GM19467 (cell line): ENCODE results near the gene PUS7.
"Not testable (repeated sequence)": the region's sequence is repeated elsewhere in the genome, so short reads cannot be mapped to it uniquely, and the experiment has no call there.

Source experiments
- ATAC-seq: cut with Tn5 transposase; IDR thresholded peaks from one replicate; pipeline ENCODE4 v1.9.1; 2021; ENCODE audit warnings: mild to moderate bottlenecking, moderate library complexity; ENCODE audit not compliant: unreplicated experiment

Gene PUS7

DNA sequence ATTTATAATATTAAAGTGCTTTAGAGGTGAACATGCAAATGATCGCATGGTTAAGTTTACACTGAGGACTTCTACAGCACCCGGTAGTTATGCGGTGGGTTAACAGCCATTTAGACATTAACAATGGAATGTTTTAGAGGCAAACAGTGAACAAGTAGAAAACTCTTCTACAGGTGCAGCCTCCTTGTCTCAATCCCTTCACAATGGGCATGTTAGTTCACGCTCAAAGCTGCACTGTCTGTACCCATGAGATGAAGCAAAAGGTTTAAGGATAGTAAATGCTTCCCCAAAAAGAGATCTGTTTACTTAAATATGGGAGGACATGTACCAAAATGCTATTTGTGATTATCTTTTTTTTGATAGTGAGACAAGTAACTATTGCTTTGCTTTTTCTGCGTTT lies 25.1 kb downstream of the PUS7 start:
- ATAC-seq, result no peak

GRCh38 chr7:105496521-105496920 lies 25.6 kb downstream of the PUS7 start:
- no peak for ATAC-seq

- no peak for ATAC-seq
These were observed 28.2 kb downstream of the PUS7 start for GRCh38 chr7:105493923-105494315.

DNA sequence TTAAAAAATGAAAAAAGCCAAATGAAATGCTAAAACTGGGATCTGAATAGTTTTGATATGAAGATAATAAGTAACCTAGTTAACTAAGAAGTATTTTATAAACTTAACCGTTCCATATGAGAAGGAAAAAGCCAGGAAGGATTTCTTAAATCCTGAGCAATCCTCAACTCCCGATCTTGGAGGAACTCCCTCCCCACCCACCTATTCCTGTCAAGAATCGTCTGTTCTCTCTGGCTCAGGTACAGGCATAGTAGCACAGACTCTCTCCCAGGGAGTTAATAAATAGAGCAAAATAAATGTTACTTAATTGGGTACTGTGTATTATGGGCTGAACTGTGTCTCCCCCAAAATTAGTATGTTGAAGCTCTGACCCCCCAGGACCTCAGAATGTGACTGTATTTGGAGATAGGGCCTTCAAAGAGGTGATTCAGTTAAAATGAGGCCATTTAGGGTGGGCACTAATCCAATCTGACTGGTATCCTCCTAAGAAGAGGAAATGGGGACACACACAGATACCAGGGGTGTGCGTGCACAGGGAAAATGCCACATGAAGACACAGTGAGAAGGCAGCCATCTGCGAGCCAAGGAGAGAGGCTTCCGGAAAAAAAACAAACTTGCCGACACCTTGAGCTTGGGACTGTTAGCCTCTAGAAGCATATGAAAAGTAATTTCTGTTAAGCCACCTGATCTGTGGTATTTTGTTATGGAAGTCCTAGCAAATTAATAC lies 28.7 kb downstream of the PUS7 start:
- ATAC-seq, result no peak

- ATAC-seq, result no peak
These were observed 32.7 kb downstream of the PUS7 start for GRCh38 chr7:105489409-105489808.

DNA sequence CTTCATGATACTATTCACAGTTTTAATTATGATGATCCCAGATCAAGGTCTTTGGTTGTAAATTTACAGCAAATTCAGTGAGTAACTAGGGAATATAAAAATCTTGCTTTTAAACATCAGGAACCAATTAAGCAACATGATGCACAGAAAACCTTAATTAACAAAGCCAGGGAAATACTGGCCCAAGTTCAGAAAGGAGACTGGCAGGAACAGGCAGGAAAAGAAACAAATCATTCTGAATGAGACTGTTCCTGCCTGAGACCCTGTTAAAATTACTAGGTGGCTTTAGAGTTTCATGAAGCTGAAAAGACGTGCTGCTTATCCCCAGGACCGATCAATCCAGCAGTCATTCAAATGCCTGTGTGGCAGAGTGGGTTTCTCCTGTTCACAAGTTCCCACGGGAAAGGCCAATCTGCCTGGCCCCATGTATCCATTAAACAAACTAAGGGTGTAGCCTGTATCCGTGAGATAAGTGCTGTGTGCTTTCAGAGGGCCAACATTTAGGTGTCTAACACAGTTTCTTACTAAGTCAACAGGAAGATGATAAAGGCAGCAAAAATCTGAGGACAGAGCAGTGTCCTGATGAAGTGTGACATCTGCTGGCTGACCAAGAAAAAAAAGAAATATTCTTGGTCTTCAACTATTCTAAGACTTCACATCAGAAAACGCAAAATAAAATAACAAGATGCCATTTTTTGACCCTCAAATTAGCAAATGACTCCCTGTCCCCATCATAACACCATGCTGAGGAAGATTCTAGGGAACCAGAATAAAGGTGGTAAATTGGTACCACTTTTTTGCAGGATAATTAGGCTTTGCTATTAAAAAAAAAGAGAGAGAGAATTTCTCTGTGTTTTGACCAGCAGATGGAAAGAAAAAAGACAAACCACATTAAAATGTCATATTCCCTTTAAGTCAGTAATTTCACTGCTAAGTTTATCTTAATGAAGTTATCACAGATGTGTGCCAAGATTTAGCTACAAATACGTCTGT lies 34.2 kb downstream of the PUS7 start:
- ATAC-seq, result no peak

DNA sequence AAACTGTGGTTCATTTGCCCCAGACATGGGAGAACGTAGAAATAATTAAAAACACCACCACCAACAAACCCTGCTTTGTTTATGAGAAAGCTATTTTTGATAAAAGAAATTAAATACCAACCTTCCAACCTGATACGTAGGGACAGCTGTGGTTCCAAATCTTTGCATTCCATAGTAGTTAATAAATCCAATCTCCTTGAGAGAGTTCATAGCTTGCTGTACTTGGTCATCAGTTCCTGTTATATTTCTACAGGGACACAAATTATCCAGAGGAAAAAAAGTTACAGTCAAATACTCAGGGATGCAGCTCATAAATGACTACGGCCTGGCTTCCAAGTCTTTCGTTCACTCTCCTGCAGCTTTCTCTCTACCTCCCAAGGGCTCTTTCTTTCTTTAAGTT lies 41.1 kb downstream of the PUS7 start:
- no peak for ATAC-seq

GRCh38 chr7:105478606-105479005 lies 43.5 kb downstream of the PUS7 start:
- no peak for ATAC-seq

- no peak for ATAC-seq
These were observed 44.2 kb downstream of the PUS7 start for GRCh38 chr7:105477908-105478307.

DNA sequence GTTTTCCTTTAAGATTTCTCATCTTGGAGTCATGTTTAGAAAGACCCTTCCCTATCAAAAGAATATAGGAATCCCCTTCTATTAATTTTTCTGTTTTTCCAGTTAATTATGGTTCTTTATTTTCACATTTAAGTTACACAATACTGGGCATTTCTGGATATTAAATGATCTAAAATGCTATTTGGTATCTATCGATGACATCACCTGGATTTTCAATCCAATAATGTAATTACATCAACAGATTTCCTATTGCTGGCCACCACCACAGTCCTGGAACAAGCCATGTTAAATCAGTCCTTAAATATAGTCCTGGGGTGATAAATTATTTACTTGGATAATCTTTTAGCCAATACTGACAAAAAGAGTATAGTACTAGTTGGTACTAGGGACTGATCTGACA lies 48.0 kb downstream of the PUS7 start:
- ATAC-seq, result no peak

- no peak for ATAC-seq
These were observed 48.9 kb downstream of the PUS7 start for GRCh38 chr7:105473163-105473562.

DNA sequence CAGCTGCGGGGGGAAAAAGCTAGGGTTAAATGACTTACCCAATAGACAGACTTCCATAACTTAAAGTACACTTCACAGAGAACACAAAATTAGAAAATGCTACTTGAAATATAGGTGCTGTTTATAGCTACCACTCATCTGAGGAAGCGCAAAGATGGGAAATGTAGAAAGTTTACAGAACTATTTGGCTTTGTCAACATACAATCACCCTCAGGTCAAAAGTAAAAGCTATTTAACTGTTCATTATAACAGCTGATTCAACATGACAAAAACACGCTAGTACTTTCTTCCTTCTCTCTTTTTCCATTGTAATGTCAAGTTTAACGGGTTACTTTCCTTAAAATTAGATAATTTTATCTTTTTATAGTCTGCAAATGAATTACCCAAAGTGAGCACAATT lies 51.2 kb downstream of the PUS7 start:
- no peak for ATAC-seq

GRCh38 chr7:105470090-105470489 lies 52.0 kb downstream of the PUS7 start:
- ATAC-seq, result no peak

GRCh38 chr7:105462765-105463420 lies 59.2 kb downstream of the PUS7 start:
- ATAC-seq, result no peak

DNA sequence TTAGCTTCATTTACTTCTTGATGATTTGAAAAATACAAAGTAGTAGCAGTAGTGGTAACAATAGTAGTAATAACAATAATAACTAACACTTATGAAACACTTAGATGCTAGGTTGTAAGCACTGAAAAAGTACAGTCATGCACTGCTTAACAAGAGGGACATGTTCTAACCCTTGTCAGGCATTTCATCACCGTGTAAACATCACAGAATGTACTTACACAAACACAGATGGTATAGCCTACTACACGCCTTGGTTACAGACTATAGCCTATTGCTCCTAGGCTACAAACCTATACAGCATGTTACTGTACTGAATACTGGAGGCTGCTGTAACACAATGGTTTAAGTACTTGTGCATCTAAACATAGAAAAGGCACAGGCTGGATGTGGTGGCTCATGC lies 60.6 kb downstream of the PUS7 start:
- ATAC-seq, result no peak

GRCh38 chr7:105457619-105458225 lies 64.3 kb downstream of the PUS7 start:
- no peak for ATAC-seq

GRCh38 chr7:105454921-105455320 lies 67.2 kb downstream of the PUS7 start:
- ATAC-seq, result no peak

DNA sequence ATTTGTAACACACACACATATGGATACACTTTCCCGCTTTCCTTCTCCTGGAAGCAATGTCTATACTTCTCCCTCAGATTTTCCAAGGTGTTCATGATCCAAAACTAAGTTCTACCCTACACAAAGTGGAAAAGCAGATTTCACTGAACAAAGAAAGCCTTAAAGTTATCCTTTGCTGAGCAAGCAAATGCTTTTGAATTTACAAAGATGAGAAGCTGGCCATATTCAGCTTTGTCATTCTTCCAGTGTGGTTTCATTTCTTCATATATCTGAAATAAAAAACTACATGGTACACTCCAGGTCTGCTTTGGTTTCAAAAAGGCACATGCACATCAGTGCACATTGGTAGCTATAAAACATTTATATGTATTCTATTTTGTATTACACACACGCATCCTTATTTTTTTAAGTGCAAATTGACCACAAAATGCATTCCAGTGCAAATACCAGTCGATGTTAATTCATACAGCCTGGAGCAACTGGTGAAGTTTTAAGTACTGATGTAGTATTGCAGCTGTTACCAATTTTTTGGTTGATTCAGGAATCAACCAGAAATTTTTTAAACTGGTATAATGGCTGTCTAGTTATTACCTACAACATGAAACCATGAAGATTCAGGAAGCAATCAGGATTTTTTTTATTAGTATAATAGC lies 67.8 kb downstream of the PUS7 start:
- no peak for ATAC-seq

DNA sequence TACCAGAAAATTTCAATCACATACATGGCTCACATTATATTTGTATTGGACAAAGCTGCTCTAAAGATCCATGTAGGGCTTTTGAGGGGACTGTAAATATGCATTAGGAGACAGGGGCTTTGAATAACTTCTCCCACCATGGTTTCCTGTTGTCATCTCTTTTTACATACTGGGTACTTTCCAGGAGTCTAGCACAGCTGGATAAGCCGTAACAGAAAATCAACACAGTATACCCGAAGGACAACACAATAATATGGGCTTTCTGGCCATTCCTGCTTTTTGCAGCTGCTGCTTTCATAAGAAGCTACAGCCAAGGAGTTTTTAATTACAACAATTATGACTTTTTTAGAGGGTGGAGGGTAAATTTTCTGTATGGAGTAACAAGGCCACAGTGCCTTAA lies 70.0 kb downstream of the PUS7 start:
- no peak for ATAC-seq

DNA sequence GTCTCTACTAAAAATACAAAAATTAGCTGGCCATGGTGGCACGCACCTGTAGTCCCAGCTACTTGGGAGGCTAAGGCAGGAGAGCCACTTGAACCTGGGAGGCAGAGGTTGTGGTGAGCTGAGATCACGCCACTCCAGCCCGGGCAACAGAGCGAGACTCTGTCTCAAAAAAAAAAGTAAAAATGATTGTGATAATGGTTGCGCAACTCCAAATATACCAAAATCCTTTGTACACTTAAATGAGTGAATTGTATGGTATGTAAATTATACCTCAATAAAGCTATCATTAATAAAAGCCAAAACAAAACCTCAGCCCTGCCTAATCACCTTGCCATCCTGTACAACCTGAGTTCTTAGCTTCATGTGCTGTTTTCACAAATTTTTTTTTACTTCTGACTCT lies 71.2 kb downstream of the PUS7 start:
- ATAC-seq, result not testable (repeated sequence)
